ENCODE data around the gene ADAR.

GRCh38 chr1:154608397-154609270, 648 bp upstream of the ADAR start:
- TF ChIP-seq CTCF (conservative IDR thresholded peaks at IDR 0.05; ENCODE audit: low read depth, low read length) (no peak), MAFK (IDR thresholded peaks at IDR 0.05; ENCODE audit: low read depth, low read length) (no peak)
